Stimulated activated CD4-positive, alpha-beta T cell treated with anti-CD3 and anti-CD28 coated beads, Interleukin-4, amount 100 ng/mL, for 4 hours (primary cell): ENCODE measurements around the gene MVK.

Experiments used
- DNase-seq, 2 experiments: peaks; one replicate each; pipeline ENCODE4 v3.0.0-alpha.2; 2020

Gene MVK

DNA sequence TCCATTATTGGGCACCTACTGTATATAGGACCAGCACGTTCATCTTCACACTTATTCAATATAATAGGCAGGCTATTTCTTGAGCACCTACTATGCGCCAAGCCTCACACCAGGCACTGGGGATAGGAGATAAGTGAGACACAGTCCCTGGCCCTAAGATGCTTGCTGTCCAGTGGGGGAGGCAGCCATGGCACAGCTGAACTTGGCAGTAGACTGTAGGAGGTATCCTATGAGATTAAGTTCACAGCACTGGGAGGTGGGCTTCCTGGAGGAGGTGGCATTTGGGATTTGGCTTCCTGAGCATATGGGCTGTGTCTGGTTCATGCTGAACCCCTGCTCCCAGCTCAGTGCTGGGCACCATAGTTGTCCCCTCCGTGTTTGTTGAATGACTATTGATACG is 65.1 kb downstream of the MVK start:
- DNase-seq, result no peak

DNA sequence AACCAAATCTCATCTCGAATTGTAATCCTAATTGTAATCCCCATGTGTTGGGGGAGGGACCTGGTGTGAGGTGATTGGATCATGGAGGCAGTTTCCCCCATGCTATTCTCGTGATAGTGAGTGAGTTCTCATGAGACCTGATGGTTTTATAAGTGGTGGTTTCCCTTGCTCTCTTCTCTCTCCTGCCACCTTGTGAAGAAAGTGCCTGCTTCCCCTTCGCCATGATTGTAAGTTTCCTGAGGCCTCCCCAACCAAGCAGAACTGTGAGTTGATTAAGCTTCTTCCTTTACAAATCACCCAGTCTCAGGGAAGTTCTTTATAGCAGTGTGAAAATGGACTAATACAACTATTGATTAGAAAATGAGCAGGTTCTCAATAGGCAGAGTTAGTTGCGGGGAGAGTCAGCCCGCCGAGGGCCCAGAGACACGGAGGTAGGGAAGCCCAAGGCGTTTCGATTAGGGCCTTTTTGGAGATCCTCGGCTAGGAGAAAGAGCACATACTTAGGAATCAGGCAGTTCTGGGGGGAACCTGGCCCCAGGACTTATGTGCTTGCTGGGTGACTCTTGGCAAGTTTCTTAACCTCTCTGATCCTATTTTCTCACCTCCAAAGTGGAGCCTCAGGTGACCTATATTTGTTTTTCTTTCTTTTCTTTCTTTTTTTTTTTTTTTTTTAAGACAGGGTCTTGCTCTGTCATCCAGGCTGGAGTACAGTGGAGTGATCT is 65.7 kb downstream of the MVK start:
- DNase-seq, result no peak

DNA sequence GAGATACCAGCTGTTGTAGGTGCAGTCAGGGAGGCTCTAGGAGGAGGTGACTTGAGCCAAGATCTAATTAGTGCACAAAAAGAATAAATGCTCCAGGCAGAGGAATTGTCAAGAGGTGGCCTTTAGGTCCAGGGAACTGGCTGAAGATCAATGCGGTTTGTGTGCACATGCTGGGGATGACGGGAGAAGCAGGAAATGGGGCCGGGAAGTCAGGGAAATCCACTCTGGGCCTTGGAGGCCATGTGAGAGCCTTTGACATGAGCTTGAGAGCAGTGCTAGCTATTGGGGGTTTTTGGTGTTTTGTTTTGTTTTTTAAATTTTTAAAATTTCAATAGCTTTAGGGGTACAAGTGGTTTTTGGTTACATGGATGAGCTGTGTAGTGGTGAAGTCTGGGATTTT is 67.4 kb downstream of the MVK start:
- DNase-seq, result no peak

DNA sequence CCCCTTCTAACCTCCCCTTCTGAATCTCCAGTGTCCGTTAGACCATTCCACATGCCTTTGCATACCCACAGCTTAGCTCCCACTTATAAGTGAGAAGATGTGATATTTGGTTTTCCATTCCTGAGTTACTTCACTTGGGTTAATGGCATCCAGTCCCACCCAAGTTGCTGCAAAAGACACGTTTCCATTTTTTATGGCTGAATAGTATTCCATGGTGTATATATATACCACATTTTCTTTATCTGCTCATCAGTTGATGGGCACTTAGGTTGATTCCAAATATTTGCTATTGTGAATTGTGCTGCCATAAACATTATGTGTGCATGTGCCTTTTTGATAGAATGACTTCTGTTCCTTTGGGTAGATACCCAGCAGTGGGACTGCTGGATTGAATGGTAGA is 67.8 kb downstream of the MVK start:
- DNase-seq, result no peak

DNA sequence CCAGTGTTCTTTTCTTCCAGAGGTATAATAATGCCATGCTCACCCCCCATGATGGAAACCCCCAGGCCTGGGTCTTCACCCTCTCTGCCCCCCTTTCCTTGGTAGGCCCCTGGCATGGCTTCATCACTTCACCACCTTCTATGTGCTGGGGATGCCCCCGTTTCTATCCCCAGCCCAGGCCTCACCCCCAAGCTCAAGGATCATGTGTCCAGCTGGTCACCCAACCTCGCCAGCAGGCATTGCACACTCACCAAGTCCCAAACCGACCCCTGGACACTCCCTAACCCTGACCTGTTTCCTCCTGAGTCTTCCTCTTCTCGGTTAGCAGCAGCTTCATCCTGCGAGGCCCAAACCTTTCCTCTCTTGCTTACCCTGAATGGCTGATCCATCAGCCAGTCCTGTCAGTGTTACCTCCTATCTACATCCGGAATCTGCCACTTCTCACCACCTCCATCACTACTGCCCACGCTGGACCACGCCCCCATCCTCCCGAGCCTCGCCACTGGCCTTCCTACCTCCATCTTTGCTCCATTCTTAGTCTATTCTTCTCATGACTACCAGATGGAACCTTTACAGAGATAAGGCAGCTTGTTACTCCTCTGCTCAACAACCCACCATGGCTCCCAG is 69.0 kb downstream of the MVK start:
- DNase-seq, result no peak

DNA sequence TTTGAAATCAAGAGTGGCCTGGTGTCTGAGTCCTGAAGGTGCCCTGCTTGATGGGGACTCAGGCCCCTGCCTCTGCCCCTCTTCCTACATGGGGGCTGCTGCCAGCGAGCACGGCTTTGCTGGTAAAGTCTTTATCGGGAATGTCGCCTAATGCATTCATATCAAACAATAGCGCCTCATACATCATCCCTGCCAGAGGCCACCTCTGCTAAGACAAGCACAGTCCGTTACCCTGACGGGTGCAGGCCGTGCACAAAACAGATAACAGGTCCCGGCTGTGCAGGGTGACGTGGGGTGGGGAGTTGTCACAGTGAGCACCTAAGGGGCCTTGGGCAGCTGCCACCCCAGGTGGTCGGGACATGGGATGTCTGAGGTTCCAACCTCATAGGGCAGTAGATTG is 71.6 kb downstream of the MVK start:
- no peak for DNase-seq

DNA sequence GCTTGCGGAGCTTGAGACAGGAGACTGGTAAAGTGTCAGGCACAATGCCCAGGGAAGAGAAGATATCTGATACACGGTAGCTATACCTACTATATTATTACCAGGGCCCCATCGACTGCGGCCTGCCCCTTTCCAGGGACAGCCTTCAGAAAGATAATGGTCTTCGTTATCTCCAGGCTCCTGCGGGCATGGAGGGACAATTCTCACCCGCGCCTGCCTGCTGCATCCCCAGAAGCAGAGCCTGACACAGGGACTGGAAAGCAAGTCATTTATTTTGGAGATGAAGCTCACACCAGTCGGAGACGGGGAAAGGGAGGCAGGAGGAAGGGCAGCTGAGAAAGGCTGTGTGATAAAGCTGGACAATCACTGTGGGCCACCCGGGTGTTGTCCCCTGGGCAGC is 72.1 kb downstream of the MVK start:
- DNase-seq, result no peak
